ENCODE results near the gene TBC1D21.

Gene TBC1D21

GRCh38 chr15:73897441-73898261, 24.3 kb downstream of the TBC1D21 start:
- Histone ChIP-seq H3K79me2 (ENCODE audit: insufficient read depth, low read length) (no peaks in the 10 kb centered on the region), H4K20me1 (ENCODE audit: insufficient read depth, low read length, poor library complexity, severe bottlenecking) (no peaks in the 10 kb centered on the region), H3F3A (ENCODE audit: low read depth) (no peaks in the 10 kb centered on the region), H3K27me3 (ENCODE audit: insufficient read depth, low read length, poor library complexity, severe bottlenecking) (no peaks in the 10 kb centered on the region), H3K4me3 (ENCODE audit: low read length, poor library complexity, severe bottlenecking) (no peak overlapping the region), H2AFZ (ENCODE audit: low read length) (no peak overlapping the region), H3K4me1 (ENCODE audit: insufficient read depth, low read length, poor library complexity, severe bottlenecking) (no peaks in the 10 kb centered on the region), H3K9me2 (replicated peaks; ENCODE audit: low read depth, low read length) (no peaks in the 10 kb centered on the region), H3K9me3 (ENCODE audit: insufficient read depth, low read depth, low read length) (no peaks in the 10 kb centered on the region; the same call in 1 of the 2 replicates), H3K4me2 (ENCODE audit: low read depth, low read length, poor library complexity, severe bottlenecking) (no peak overlapping the region), H3K9ac (ENCODE audit: low read depth, low read length, poor library complexity, severe bottlenecking) (no peak overlapping the region), H3K36me3 (ENCODE audit: insufficient read depth, low read length) (no peaks in the 10 kb centered on the region)
- TF ChIP-seq EZH2phosphoT487 (IDR thresholded peaks at IDR 0.05; ENCODE audit: borderline replicate concordance) (no peak), CTCF (conservative IDR thresholded peaks at IDR 0.05; ENCODE audit: low read length) (peak; percentile 93)

- Histone ChIP-seq H4K20me1 (ENCODE audit: insufficient read depth, low read length, poor library complexity, severe bottlenecking) (no peaks in the 10 kb centered on the region), H3K9me2 (replicated peaks; ENCODE audit: low read depth, low read length) (no peaks in the 10 kb centered on the region), H3F3A (ENCODE audit: low read depth) (no peaks in the 10 kb centered on the region), H3K4me3 (ENCODE audit: low read length, poor library complexity, severe bottlenecking) (no peak overlapping the region), H2AFZ (ENCODE audit: low read length) (no peak overlapping the region), H3K4me1 (ENCODE audit: insufficient read depth, low read length, poor library complexity, severe bottlenecking) (no peaks in the 10 kb centered on the region), H3K4me2 (ENCODE audit: low read depth, low read length, poor library complexity, severe bottlenecking) (no peak overlapping the region), H3K79me2 (ENCODE audit: insufficient read depth, low read length) (no peaks in the 10 kb centered on the region), H3K9me3 (ENCODE audit: insufficient read depth, low read depth, low read length) (no peaks in the 10 kb centered on the region), H3K36me3 (ENCODE audit: insufficient read depth, low read length) (no peaks in the 10 kb centered on the region), H3K9ac (ENCODE audit: low read depth, low read length, poor library complexity, severe bottlenecking) (no peak overlapping the region), H3K27me3 (ENCODE audit: insufficient read depth, low read length, poor library complexity, severe bottlenecking) (no peaks in the 10 kb centered on the region)
- no peak for TF ChIP-seq CTCF (conservative IDR thresholded peaks at IDR 0.05; ENCODE audit: low read length)
- no peak for TF ChIP-seq EZH2phosphoT487 (IDR thresholded peaks at IDR 0.05; ENCODE audit: borderline replicate concordance)
Measured at GRCh38 chr15:73899197-73900094, 26.1 kb downstream of the TBC1D21 start.

- Histone ChIP-seq H3K27me3 (ENCODE audit: insufficient read depth, low read length, poor library complexity, severe bottlenecking) (no peaks in the 10 kb centered on the region), H3F3A (ENCODE audit: low read depth) (no peaks in the 10 kb centered on the region), H3K79me2 (ENCODE audit: insufficient read depth, low read length) (no peaks in the 10 kb centered on the region), H3K4me3 (ENCODE audit: low read length, poor library complexity, severe bottlenecking) (no peak overlapping the region), H3K9me2 (replicated peaks; ENCODE audit: low read depth, low read length) (no peaks in the 10 kb centered on the region), H3K4me2 (ENCODE audit: low read depth, low read length, poor library complexity, severe bottlenecking) (no peak overlapping the region), H3K9me3 (ENCODE audit: insufficient read depth, low read depth, low read length) (no peaks in the 10 kb centered on the region), H3K36me3 (ENCODE audit: insufficient read depth, low read length) (no peaks in the 10 kb centered on the region), H4K20me1 (ENCODE audit: insufficient read depth, low read length, poor library complexity, severe bottlenecking) (no peaks in the 10 kb centered on the region), H3K9ac (ENCODE audit: low read depth, low read length, poor library complexity, severe bottlenecking) (no peak overlapping the region), H2AFZ (ENCODE audit: low read length) (no peak overlapping the region), H3K4me1 (ENCODE audit: insufficient read depth, low read length, poor library complexity, severe bottlenecking) (no peaks in the 10 kb centered on the region)
- TF ChIP-seq CTCF (conservative IDR thresholded peaks at IDR 0.05; ENCODE audit: low read length) (no peak), EZH2phosphoT487 (IDR thresholded peaks at IDR 0.05; ENCODE audit: borderline replicate concordance) (no peak)
Measured at GRCh38 chr15:73900095-73900712, 26.8 kb downstream of the TBC1D21 start.
